Osteoblast (primary cell): ENCODE measurements around the gene SMIM7. TPM values are rescaled to one million over a fixed set of nuclear protein-coding genes. Genes with fewer than 3 reads are reported as not detected.

Source experiments
- DNase-seq: peaks from one replicate; pipeline ENCODE4 v3.0.0; 2011; ENCODE audit warnings: low spot score, mixed read lengths; ENCODE audit not compliant: insufficient read length; ENCODE audit errors: missing footprints
- H2AFZ ChIP-seq: 2 replicates; pipeline ENCODE4 v1.6.0; 2011; ENCODE audit warnings: mild to moderate bottlenecking, low read length
- H3K27ac ChIP-seq: 2 replicates; pipeline ENCODE4 v1.5.1; 2011; ENCODE audit warnings: mild to moderate bottlenecking, low read depth, low read length, moderate library complexity
- H3K27me3 ChIP-seq: 2 replicates; pipeline ENCODE4 v1.6.0; 2012; ENCODE audit warnings: mild to moderate bottlenecking, control low read depth, inconsistent platforms, low read length, moderate library complexity; ENCODE audit not compliant: insufficient read depth
- H3K36me3 ChIP-seq: 2 replicates; pipeline ENCODE4 v1.5.1; 2011; ENCODE audit warnings: mild to moderate bottlenecking, low read length, control low read depth, moderate library complexity; ENCODE audit not compliant: insufficient read depth
- H3K4me1 ChIP-seq: 2 replicates; pipeline ENCODE4 v1.5.1; 2011; ENCODE audit warnings: mild to moderate bottlenecking, low read length, control low read depth, moderate library complexity; ENCODE audit not compliant: insufficient read depth
- H3K4me2 ChIP-seq: 2 replicates; pipeline ENCODE4 v1.6.0; 2011; ENCODE audit warnings: mild to moderate bottlenecking, low read length; ENCODE audit not compliant: insufficient read depth
- H3K4me3 ChIP-seq: fragments of 200-600 bp; sonication (generic); 3 replicates; pipeline ENCODE4 v1.5.1; 2012; ENCODE audit warnings: mild to moderate bottlenecking, low read length, inconsistent platforms; ENCODE audit not compliant: insufficient read depth
- H3K79me2 ChIP-seq: 2 replicates; pipeline ENCODE4 v1.6.0; 2012; ENCODE audit warnings: mild to moderate bottlenecking, low read length, control low read depth, inconsistent platforms; ENCODE audit not compliant: insufficient read depth
- H3K9me3 ChIP-seq: 2 replicates; pipeline ENCODE4 v1.5.1; 2011; ENCODE audit warnings: low read depth, low read length, control low read depth
- H4K20me1 ChIP-seq: 2 replicates; pipeline ENCODE4 v1.6.0; 2012; ENCODE audit warnings: mild to moderate bottlenecking, low read length, control low read depth; ENCODE audit not compliant: insufficient read depth
- total RNA-seq: library from RNA; depleted of rRNA; stranded (reverse); fragments of >200 nt; gene quantifications from 2 replicates; pipeline ENCODE4 v1.2.3, GENCODE V29; 2012
- TF ChIP-seq, protein P1 (sequence below): IDR thresholded peaks from 2 replicates; pipeline ENCODE4 v1.5.1; 2011; ENCODE audit warnings: mild to moderate bottlenecking, low read depth, low read length, moderate library complexity; ENCODE audit errors: extremely low read depth

The SMIM7 gene
- 57.8 and 60.1 TPM in 2 replicates for total RNA-seq

DNA sequence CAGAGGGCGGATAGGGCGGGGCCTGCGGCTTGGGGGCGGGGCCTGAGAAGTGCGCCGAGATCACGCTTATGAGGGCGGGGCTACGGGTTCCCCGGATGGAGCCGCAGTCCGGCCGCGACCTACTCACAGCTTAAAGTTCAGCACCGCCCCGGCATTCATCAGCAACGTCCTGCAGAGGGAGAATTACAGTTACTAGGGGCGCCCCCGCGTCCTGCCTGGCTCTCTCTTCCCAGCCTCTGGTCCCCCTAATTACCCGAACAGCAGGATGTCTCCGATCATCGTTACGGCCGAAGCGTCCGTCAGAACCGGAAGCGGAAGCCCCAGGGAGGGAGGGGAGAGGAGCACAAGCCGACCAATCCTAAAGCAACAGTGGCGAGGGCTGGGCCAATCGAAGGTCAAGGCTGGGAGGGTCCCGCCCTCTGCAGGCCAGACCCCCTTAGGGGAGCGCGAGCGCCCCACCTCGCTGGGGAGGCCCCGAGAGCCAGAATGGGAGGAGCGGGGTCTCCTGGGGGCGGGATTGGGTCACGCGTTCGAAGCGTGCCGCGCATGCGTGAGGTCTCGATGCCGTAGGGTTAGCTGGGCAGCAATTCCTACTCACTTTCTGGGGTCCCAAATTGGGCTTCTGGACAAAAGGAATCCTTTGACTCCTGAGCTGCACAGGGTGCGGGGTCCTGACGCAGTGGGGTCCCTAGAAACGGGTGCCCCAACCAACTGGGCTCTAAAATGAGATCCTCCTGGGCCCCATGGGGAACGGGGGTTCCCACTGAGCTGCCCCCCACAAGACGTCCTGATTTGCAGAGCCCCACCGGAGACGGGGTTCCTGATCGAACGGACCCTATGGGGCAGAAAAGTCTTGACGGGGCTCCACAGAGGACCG lies at the start of gene SMIM7:
Gene SMIM7 (minus strand): TSS at position 313 of the 877 bp plus-strand sequence. CDS start 34 bp downstream, at position 279.
- Histone ChIP-seq H3K9me3 (no peaks in the 10 kb centered on the region), H3K4me1 (peaks cover 22% of the 10 kb centered on the region), H3K79me2 (peaks cover 42% of the 10 kb centered on the region), H3K36me3 (peaks cover 33% of the 10 kb centered on the region), H3K27me3 (no peaks in the 10 kb centered on the region), H3K27ac (peak within 1 kb of the TSS; percentile 91), H4K20me1 (peaks cover 34% of the 10 kb centered on the region), H2AFZ (peak within 1 kb of the TSS; percentile 99), H3K4me3 (peak within 1 kb of the TSS; percentile 93), H3K4me2 (peak within 1 kb of the TSS; percentile 98)
- TF ChIP-seq, protein P1, sequence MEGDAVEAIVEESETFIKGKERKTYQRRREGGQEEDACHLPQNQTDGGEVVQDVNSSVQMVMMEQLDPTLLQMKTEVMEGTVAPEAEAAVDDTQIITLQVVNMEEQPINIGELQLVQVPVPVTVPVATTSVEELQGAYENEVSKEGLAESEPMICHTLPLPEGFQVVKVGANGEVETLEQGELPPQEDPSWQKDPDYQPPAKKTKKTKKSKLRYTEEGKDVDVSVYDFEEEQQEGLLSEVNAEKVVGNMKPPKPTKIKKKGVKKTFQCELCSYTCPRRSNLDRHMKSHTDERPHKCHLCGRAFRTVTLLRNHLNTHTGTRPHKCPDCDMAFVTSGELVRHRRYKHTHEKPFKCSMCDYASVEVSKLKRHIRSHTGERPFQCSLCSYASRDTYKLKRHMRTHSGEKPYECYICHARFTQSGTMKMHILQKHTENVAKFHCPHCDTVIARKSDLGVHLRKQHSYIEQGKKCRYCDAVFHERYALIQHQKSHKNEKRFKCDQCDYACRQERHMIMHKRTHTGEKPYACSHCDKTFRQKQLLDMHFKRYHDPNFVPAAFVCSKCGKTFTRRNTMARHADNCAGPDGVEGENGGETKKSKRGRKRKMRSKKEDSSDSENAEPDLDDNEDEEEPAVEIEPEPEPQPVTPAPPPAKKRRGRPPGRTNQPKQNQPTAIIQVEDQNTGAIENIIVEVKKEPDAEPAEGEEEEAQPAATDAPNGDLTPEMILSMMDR = no peak
- DNase-seq = peak; percentile 100

DNA sequence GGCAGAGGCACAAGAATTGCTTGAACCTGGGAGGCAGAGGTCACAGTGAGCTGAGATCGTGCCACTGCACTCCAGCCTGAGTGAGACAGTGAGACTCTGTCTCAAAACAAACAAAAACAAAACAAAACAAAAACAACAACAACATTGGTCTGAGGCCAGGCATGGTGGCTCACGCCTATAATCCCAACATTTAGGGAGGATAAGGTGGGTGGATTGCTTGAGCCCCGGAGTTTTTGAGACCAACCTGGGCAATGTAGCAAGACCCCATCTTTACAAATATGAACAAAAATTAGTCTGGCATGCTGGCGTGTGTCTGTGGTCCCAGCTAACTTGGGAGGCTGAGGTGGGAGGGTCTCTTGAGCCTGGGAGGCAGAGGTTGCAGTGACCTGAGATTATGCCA lies 43.7 kb upstream of the SMIM7 start:
- Histone ChIP-seq H3K4me1 (no peaks in the 10 kb centered on the region), H4K20me1 (no peaks in the 10 kb centered on the region), H3K27ac (no peak overlapping the region), H2AFZ (no peak overlapping the region), H3K9me3 (no peaks in the 10 kb centered on the region), H3K4me2 (no peak overlapping the region), H3K36me3 (no peaks in the 10 kb centered on the region), H3K27me3 (peaks cover 3% of the 10 kb centered on the region), H3K4me3 (no peak overlapping the region), H3K79me2 (no peaks in the 10 kb centered on the region)
- no peak for DNase-seq
- TF ChIP-seq, protein P1 = no peak

DNA sequence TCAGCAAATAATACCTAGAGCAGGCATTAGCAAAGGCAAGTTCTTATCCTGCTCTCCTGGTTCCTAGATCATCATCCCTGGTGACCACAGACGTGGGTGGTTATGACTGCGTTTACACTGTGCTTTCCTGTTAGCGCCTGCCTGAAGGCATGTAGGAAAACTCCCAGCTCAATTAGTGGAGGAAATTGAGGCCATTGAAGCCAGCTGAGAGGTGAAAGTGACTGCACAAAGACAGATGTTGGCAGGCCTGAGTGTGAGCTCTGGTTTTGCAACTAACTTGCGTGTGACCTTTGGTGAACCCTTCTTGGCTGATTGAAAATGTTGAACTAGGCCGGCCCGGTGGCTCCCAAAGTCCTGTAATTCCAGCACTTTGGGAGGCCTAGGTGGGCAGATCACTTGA lies 42.2 kb upstream of the SMIM7 start:
- H3K27ac ChIP-seq = no peak overlapping the region
- TF ChIP-seq, protein P1 = no peak
- H3K27me3 ChIP-seq = peaks cover 3% of the 10 kb centered on the region
- no peaks in the 10 kb centered on the region for H3K9me3 ChIP-seq
- H3K4me2 ChIP-seq = no peak overlapping the region
- no peak overlapping the region for H3K4me3 ChIP-seq
- H4K20me1 ChIP-seq = no peaks in the 10 kb centered on the region
- H3K36me3 ChIP-seq = no peaks in the 10 kb centered on the region
- no peak for DNase-seq
- no peaks in the 10 kb centered on the region for H3K79me2 ChIP-seq
- H3K4me1 ChIP-seq = no peaks in the 10 kb centered on the region
- H2AFZ ChIP-seq = no peak overlapping the region

DNA sequence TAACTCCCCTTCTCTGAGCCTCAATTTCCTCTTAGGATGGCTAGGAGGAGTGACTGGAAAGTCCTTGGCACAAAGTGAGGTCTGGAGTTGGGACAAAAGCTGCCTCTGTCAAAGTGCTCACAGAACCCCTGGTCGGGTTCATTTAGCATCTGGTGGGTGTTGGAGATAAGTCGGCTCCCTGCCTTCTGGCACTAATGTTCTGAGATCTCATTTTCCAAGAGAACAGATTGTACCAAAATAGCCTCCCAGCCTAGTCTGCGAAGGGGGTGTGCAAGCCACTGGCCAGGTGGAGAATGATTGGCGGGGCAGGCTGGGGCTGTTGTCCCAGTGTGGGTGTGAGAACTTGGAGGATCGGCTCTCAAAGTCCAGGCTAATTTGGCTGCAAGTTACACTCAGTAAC lies 39.0 kb upstream of the SMIM7 start:
- no peaks in the 10 kb centered on the region for H4K20me1 ChIP-seq
- H3K27ac ChIP-seq = no peak overlapping the region
- H2AFZ ChIP-seq = no peak overlapping the region
- peaks cover 3% of the 10 kb centered on the region for H3K27me3 ChIP-seq
- TF ChIP-seq, protein P1 = no peak
- H3K4me1 ChIP-seq = no peaks in the 10 kb centered on the region
- no peak overlapping the region for H3K4me2 ChIP-seq
- H3K79me2 ChIP-seq = no peaks in the 10 kb centered on the region
- no peak overlapping the region for H3K4me3 ChIP-seq
- H3K36me3 ChIP-seq = no peaks in the 10 kb centered on the region
- no peak for DNase-seq
- no peaks in the 10 kb centered on the region for H3K9me3 ChIP-seq
